ENCODE data around the gene TIGD6.

TIGD6 gene

GRCh38 chr5:149975409-149975808 is 25.0 kb downstream of the TIGD6 start:
- no peak overlapping the region for H3K9ac ChIP-seq (ENCODE audit: low read length)
- H3K36me3 ChIP-seq (ENCODE audit: low read length) = peaks cover 10% of the 10 kb centered on the region
- H4K20me1 ChIP-seq (ENCODE audit: low read depth, low read length) = no peaks in the 10 kb centered on the region
- H3K27me3 ChIP-seq (ENCODE audit: low read length) = no peaks in the 10 kb centered on the region
- TF ChIP-seq EZH2phosphoT487 (conservative IDR thresholded peaks at IDR 0.05; ENCODE audit: low read length) (no peak), CTCF (IDR thresholded peaks at IDR 0.05; ENCODE audit: insufficient read depth, low read length, poor library complexity, severe bottlenecking) (no peak)
- no peak overlapping the region for H3K4me3 ChIP-seq (ENCODE audit: insufficient read depth, low read length, poor library complexity, severe bottlenecking)
- H3K27ac ChIP-seq (ENCODE audit: low read depth, low read length) = no peak overlapping the region
- H3K9me2 ChIP-seq (replicated peaks; ENCODE audit: insufficient read depth, low read length) = no peaks in the 10 kb centered on the region
- H2AFZ ChIP-seq (ENCODE audit: low read depth, low read length, severe bottlenecking) = no peak overlapping the region
- H3F3A ChIP-seq (ENCODE audit: insufficient read depth) = no peaks in the 10 kb centered on the region
- H3K79me2 ChIP-seq (ENCODE audit: insufficient read depth, low read length) = no peaks in the 10 kb centered on the region
- H3K4me2 ChIP-seq (ENCODE audit: low read depth, low read length, poor library complexity, severe bottlenecking) = no peak overlapping the region
- no peaks in the 10 kb centered on the region for H3K9me3 ChIP-seq (ENCODE audit: insufficient read depth, low read length)

- no peaks in the 10 kb centered on the region for H3K9me2 ChIP-seq (replicated peaks; ENCODE audit: insufficient read depth, low read length)
- H2AFZ ChIP-seq (ENCODE audit: low read depth, low read length, severe bottlenecking) = no peak overlapping the region
- no peaks in the 10 kb centered on the region for H3F3A ChIP-seq (ENCODE audit: insufficient read depth)
- TF ChIP-seq EZH2phosphoT487 (conservative IDR thresholded peaks at IDR 0.05; ENCODE audit: low read length) (no peak), CTCF (IDR thresholded peaks at IDR 0.05; ENCODE audit: insufficient read depth, low read length, poor library complexity, severe bottlenecking) (no peak)
- no peaks in the 10 kb centered on the region for H3K36me3 ChIP-seq (ENCODE audit: low read length)
- H3K9ac ChIP-seq (ENCODE audit: low read length) = no peak overlapping the region
- no peaks in the 10 kb centered on the region for H3K27me3 ChIP-seq (ENCODE audit: low read length)
- H3K4me2 ChIP-seq (ENCODE audit: low read depth, low read length, poor library complexity, severe bottlenecking) = no peak overlapping the region
- no peaks in the 10 kb centered on the region for H3K9me3 ChIP-seq (ENCODE audit: insufficient read depth, low read length)
- H3K27ac ChIP-seq (ENCODE audit: low read depth, low read length) = no peak overlapping the region
- no peaks in the 10 kb centered on the region for H4K20me1 ChIP-seq (ENCODE audit: low read depth, low read length)
- 0 out of 2 replicates have a peak, but pooled peaks cover 4% of the 10 kb centered on the region for H3K79me2 ChIP-seq (ENCODE audit: insufficient read depth, low read length)
- H3K4me3 ChIP-seq (ENCODE audit: insufficient read depth, low read length, poor library complexity, severe bottlenecking) = no peak overlapping the region
Observed at GRCh38 chr5:149969181-149969930, 31.1 kb downstream of the TIGD6 start.

DNA sequence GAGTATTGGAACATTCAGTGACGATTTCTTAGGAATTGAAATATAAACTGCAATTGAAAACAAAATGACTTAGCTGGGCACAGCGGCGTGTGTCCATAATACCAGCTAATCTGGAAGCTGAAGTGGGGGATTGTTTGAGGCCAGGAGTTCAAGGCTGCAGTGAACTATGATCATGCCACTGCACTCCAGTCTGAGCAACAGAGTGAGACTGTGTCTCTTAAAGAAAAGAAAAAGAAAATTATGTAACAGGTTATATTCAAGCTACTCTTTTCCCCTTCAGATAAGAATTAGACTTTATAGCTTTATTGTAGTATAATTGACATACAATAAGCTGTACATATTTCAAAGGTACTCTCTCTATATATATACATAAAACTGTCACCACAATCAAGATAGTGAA is 33.5 kb downstream of the TIGD6 start:
- peaks cover 3% of the 10 kb centered on the region; the same call in 1 of the 2 replicates for H3F3A ChIP-seq (ENCODE audit: insufficient read depth)
- no peak overlapping the region for H3K9ac ChIP-seq (ENCODE audit: low read length)
- no peaks in the 10 kb centered on the region for H4K20me1 ChIP-seq (ENCODE audit: low read depth, low read length)
- 0 out of 2 replicates have a peak, but pooled peaks cover 4% of the 10 kb centered on the region for H3K79me2 ChIP-seq (ENCODE audit: insufficient read depth, low read length)
- H3K9me2 ChIP-seq (replicated peaks; ENCODE audit: insufficient read depth, low read length) = no peaks in the 10 kb centered on the region
- H3K9me3 ChIP-seq (ENCODE audit: insufficient read depth, low read length) = no peaks in the 10 kb centered on the region
- no peaks in the 10 kb centered on the region for H3K27me3 ChIP-seq (ENCODE audit: low read length)
- H3K4me2 ChIP-seq (ENCODE audit: low read depth, low read length, poor library complexity, severe bottlenecking) = no peak overlapping the region
- no peak overlapping the region for H3K27ac ChIP-seq (ENCODE audit: low read depth, low read length)
- TF ChIP-seq CTCF (IDR thresholded peaks at IDR 0.05; ENCODE audit: insufficient read depth, low read length, poor library complexity, severe bottlenecking) (no peak), EZH2phosphoT487 (conservative IDR thresholded peaks at IDR 0.05; ENCODE audit: low read length) (no peak)
- no peak overlapping the region for H3K4me3 ChIP-seq (ENCODE audit: insufficient read depth, low read length, poor library complexity, severe bottlenecking)
- H2AFZ ChIP-seq (ENCODE audit: low read depth, low read length, severe bottlenecking) = no peak overlapping the region
- H3K36me3 ChIP-seq (ENCODE audit: low read length) = no peaks in the 10 kb centered on the region
